ENCODE results near the gene GORASP1. TPM values are rescaled to one million over a fixed set of nuclear protein-coding genes. Genes with fewer than 3 reads are reported as not detected.

Gene GORASP1
- total RNA-seq, 1 donor from 2014 or later, result 52.8 TPM

GRCh38 chr3:39113291-39113690 is 5.9 kb upstream of the GORASP1 start:
- H3K4me3 Mint-ChIP-seq (ENCODE audit: unreplicated experiment), result no peak overlapping the region
- H3K27me3 Mint-ChIP-seq (ENCODE audit: low read depth), result no peaks in the 10 kb centered on the region
- no peak for TF ChIP-seq CTCF (IDR thresholded peaks at IDR 0.05)
- no peaks in the 10 kb centered on the region for H3K9me3 Mint-ChIP-seq (ENCODE audit: low read depth)
- DNase-seq (ENCODE audit: low spot score), result no peak
- H3K36me3 Mint-ChIP-seq (ENCODE audit: low read depth), result no peaks in the 10 kb centered on the region
- peaks cover 5% of the 10 kb centered on the region for H3K4me1 Mint-ChIP-seq (ENCODE audit: low read depth)
- no peak overlapping the region for H3K27ac Mint-ChIP-seq (ENCODE audit: unreplicated experiment)

- TF ChIP-seq CTCF (IDR thresholded peaks at IDR 0.05), result no peak
- Mint-ChIP-seq H3K4me1 (ENCODE audit: low read depth) (peaks cover 11% of the 10 kb centered on the region), H3K27me3 (ENCODE audit: low read depth) (no peaks in the 10 kb centered on the region), H3K9me3 (ENCODE audit: low read depth) (no peaks in the 10 kb centered on the region), H3K27ac (ENCODE audit: unreplicated experiment) (no peak overlapping the region), H3K36me3 (ENCODE audit: low read depth) (no peaks in the 10 kb centered on the region), H3K4me3 (ENCODE audit: unreplicated experiment) (no peak overlapping the region)
- no peak for DNase-seq (ENCODE audit: low spot score)
Observed at GRCh38 chr3:39112535-39112934, 5.1 kb upstream of the GORASP1 start.

GRCh38 chr3:39112113-39112512 is 4.7 kb upstream of the GORASP1 start:
- Mint-ChIP-seq H3K4me1 (ENCODE audit: low read depth) (peaks cover 11% of the 10 kb centered on the region), H3K36me3 (ENCODE audit: low read depth) (no peaks in the 10 kb centered on the region), H3K4me3 (ENCODE audit: unreplicated experiment) (no peak overlapping the region), H3K9me3 (ENCODE audit: low read depth) (no peaks in the 10 kb centered on the region), H3K27ac (ENCODE audit: unreplicated experiment) (no peak overlapping the region), H3K27me3 (ENCODE audit: low read depth) (no peaks in the 10 kb centered on the region)
- DNase-seq (ENCODE audit: low spot score), result no peak
- TF ChIP-seq CTCF (IDR thresholded peaks at IDR 0.05), result no peak

- no peak overlapping the region for H3K4me3 Mint-ChIP-seq (ENCODE audit: unreplicated experiment)
- TF ChIP-seq CTCF (IDR thresholded peaks at IDR 0.05), result no peak
- peaks cover 28% of the 10 kb centered on the region for H3K4me1 Mint-ChIP-seq (ENCODE audit: low read depth)
- H3K9me3 Mint-ChIP-seq (ENCODE audit: low read depth), result no peaks in the 10 kb centered on the region
- no peaks in the 10 kb centered on the region for H3K27me3 Mint-ChIP-seq (ENCODE audit: low read depth)
- DNase-seq (ENCODE audit: low spot score), result no peak
- no peaks in the 10 kb centered on the region for H3K36me3 Mint-ChIP-seq (ENCODE audit: low read depth)
- H3K27ac Mint-ChIP-seq (ENCODE audit: unreplicated experiment), result no peak overlapping the region
Observed at GRCh38 chr3:39110041-39110639, 2.7 kb upstream of the GORASP1 start.

- Mint-ChIP-seq H3K27ac (ENCODE audit: unreplicated experiment) (no peak overlapping the region), H3K4me3 (ENCODE audit: unreplicated experiment) (no peak overlapping the region), H3K27me3 (ENCODE audit: low read depth) (no peaks in the 10 kb centered on the region), H3K4me1 (ENCODE audit: low read depth) (peaks cover 37% of the 10 kb centered on the region), H3K36me3 (ENCODE audit: low read depth) (no peaks in the 10 kb centered on the region), H3K9me3 (ENCODE audit: low read depth) (no peaks in the 10 kb centered on the region)
- no peak for TF ChIP-seq CTCF (IDR thresholded peaks at IDR 0.05)
- DNase-seq (ENCODE audit: low spot score), result no peak
Observed at GRCh38 chr3:39109086-39109485, 1.7 kb upstream of the GORASP1 start.
